Skeletal muscle cell (primary cell): Measurements from ENCODE around the gene TENM3.
A peak's percentile ranks its signal among the peaks of the same experiment; 100 is the strongest.

ENCODE experiments used
- DNase-seq: peaks from one replicate; pipeline ENCODE4 v3.0.0-alpha.2; 2010; ENCODE audit warnings: low read depth
- H3K4me3 ChIP-seq: 2 replicates; pipeline ENCODE4 v1.5.1; 2011; ENCODE audit warnings: low read depth, mild to moderate bottlenecking, control low read depth, low read length, moderate library complexity

TENM3 gene

DNA sequence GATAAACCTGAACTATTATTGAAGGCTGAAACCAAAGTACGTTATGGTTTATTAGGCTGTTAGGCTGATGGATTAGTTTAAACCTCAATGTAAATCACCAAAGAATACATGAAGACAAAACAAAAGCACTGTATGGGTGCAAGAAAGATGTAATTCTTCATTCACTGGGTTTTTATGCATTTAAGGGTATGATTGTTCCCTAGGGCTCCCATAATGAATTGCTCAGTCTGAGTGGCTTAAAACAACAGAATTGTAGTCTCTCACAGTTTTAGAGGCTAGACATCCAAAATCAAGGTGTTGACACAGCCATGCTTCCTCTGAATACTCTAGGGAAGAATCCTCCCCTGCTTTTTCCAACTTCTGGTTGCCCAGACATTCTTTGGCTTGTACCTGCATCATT lies 222.8 kb downstream of the TENM3 start:
- no peak overlapping the region for H3K4me3 ChIP-seq
- no peak for DNase-seq

DNA sequence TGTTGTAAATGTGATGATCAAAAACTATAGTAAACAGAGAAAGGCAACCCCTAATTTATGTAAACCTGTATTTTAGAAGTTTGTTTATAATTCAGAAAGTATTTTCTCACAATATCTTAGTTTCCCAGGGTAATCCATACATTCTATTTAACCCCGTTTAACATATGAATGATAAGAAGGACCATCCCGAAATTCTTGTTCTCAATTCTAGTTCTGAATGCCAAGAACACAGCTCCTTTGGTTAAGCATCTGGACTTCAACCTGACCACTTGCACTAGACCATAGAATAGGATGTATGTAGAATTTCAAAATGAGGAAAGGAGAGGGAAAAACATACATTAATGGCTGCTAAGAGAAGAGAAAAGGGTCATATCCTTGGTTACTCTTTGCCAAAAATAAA lies 227.0 kb downstream of the TENM3 start:
- DNase-seq, result no peak

DNA sequence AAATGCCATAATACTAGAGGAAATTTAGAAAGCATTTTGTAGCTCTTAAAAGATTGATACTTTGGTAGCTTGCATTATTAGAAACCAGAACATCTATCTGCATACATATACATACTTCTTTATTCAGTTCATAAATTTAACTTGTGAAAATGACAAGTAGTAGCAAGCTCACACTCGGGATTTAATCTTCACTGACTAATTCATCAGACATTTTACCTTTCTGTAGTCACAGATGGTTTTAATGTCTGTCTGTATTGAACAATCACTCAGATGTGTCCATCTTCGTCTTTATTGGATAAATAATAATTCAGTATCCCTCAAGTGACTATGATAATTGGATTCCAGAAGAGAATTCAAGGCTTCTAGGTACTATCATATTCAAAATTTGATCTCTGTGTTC lies 232.3 kb downstream of the TENM3 start:
- no peak for DNase-seq
- no peak overlapping the region for H3K4me3 ChIP-seq

More for the DNA sequence above, 227.0 kb downstream of the TENM3 start:
- H3K4me3 ChIP-seq, result no peak overlapping the region

DNA sequence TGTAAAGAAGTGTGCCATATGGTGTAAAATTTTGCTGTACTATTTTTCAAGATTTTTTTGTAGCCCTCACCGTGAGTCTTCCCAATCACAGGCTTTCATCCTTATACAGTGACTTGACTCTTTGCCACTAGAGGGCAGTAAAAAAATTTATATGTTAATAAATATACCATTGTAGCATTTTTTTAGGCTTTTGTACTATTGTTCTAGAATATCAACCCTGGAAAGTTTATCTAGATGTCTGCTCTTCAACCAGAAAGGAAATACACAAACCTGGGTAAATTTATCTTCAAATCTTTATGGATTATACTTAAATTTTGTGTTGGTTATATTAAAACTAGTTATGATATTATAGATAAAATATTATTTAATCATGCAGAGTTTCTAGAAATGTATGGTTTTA lies 235.3 kb downstream of the TENM3 start:
- H3K4me3 ChIP-seq, result no peak overlapping the region

DNA sequence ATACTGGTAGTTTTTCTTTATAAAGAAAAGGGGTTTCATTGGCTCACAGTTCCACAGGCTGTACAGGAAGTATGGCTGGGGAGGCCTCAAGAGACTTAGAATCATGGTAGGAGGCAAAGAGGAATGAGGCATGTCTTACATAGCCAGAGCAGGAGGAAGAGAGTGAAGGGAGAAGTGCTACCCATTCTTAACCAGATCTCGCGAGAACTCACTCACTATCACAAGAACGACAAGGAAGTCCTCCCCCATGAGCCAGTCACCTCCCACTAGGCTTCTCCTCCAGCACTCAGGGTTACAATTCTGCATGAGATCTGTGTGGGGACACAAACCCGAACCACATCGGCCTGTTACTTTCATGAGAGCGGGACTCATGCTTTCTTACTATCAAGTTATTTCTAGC lies 240.5 kb downstream of the TENM3 start:
- no peak overlapping the region for H3K4me3 ChIP-seq
- DNase-seq, result no peak

More for the DNA sequence above, 235.3 kb downstream of the TENM3 start:
- DNase-seq, result no peak

DNA sequence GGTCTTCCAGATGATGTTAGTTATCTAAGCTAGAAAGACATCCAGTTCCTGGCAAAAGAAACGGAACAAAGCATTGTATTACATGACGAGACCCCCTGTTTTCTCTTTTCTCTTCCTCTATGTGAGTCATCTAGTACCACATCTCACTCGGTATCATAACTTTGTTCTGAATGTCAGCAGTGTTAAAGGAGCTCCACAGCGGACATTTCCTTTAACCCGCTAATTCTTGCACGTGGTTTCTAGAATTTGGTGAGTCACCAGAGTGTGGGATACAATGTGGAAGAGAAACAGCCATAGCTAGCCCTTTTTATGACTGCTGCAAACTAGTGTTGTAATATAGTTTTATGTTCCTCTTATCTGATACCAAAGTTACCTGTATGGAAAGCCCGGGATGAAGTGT lies 243.7 kb downstream of the TENM3 start:
- no peak overlapping the region for H3K4me3 ChIP-seq
- no peak for DNase-seq

DNA sequence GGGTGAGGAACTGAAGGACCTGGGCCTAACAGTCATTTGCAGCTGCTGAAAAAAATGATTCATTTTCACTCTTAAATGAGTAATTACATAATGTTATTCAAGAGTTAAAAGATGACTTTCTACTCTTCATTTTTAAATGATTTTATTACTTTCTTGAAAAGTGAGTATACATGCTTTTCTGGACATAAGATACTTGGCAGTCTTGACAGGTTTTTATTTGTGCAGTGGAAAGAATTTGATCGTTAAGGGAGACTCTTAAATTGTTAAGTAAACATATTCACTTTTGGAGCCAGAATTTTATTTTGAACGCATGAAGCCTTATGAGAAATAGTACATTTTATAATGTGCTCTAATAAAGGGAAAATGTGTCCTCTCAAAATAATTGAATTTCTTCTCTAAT lies 245.7 kb downstream of the TENM3 start:
- no peak for DNase-seq
- no peak overlapping the region for H3K4me3 ChIP-seq

DNA sequence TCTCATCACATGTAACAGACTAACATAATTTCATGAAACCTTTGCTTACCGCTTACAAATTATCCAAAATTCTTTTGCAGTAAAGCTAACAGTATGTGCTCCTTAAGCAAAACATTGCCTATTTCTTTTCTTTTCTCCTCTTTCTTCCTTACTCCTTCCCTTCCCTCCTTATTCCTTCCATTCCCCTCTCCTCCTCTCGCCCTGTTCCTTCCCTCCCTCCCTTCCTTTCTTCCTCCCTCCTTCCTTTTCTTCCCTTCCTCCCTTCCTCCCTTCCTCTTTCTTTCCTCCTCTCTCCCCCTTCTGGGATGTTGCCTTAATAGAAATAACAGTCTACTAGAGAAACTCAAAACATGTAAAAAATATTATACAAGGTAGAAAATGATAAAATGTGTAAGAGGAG lies 246.4 kb downstream of the TENM3 start:
- no peak for DNase-seq
- no peak overlapping the region for H3K4me3 ChIP-seq

DNA sequence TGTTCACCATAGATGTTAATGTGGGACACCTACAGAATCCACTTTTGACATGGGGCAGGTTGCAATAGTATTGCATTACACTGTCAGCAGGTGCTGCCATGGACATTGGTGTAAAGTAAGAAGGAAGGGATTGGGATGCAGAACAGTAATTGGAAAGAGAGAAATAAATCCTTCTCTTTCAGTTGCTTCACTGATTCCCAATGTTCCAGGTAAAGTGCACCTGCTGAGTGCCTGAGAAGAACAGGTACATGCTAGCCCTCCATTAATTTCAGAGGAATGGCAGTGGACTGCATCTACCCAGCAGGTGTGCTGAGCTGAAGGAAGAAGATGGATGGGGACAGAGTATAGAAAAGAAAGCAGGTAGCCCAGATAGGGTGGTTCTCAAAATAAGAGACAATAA lies 248.5 kb downstream of the TENM3 start:
- DNase-seq, result no peak
- peak overlapping the region; percentile 4 for H3K4me3 ChIP-seq

DNA sequence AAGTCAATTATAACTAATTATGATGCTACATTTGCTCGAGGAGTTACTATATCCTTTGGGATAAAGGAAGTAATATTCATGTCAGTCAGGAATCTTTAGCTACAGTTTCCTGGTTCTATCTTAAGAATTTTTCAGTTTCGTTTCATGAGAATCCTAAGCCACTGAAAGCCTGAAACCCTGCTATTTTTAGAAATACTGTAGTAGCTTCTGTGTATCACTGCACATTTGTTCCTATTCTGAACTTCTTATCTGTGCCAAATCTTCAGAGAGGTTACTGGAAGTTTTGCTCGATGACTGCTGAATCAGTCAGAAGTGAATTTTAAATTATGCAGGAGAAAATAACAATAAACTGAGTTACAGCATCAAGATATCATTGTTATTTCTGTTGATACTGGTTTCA lies 249.2 kb downstream of the TENM3 start:
- H3K4me3 ChIP-seq, result peak overlapping the region; percentile 4

DNA sequence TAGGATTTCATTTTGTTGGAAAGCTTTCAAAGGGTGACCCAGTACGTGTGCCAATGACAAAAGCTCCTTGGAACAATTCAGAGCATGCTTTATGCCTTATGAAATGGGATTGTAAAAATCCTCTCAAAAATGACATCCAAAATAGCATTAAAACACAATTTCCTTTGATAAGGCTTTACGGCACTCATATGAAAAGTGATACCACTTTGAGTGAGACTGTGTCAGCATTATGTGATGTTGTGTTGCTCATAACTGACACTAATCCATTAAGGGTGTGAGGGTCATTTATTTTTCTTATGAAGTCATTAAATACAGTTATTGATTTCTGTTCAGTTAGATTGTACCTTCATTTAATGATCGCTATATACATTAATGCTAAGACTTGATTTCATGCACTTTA lies 250.2 kb downstream of the TENM3 start:
- DNase-seq, result no peak
- H3K4me3 ChIP-seq, result no peak overlapping the region

More for the DNA sequence above, 249.2 kb downstream of the TENM3 start:
- DNase-seq, result peak; percentile 34

DNA sequence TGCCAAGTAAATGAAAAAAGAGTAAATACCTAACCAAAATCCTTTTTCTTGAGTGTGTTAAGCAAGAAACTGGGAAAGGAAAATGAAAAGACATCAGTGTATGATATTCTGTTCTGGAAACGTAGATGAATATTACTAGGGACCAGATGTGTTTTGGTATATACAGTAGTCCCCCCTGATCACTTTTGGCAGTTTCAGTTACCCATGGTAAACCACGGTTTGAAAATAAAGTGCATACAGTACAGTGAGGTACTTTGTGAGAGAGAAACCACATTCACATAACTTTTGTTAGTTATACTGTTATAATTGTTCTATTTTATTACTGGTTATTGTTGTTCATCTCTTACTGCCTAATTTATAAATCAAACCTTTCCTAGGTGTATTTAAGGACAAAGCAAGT lies 250.9 kb downstream of the TENM3 start:
- no peak for DNase-seq
- no peak overlapping the region for H3K4me3 ChIP-seq

DNA sequence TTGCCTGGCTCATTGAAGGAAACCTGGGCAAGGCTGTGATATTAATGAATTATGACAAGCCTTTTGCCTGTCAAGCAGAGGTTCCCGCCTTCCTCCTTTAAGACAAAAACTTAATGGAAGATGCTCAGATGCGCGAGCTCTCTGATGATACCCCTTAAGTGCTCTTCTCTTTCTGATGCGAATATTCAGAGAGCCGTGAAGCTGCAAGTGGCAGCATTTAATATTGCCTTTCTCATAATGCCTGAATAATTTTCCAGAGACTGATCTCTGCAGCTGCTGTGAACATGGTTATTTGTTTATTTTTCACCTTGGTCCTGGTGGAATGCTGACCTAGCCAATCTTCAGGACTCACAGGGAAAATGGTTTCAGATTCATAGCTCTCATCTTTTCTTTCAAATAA lies 251.8 kb downstream of the TENM3 start:
- DNase-seq, result no peak

DNA sequence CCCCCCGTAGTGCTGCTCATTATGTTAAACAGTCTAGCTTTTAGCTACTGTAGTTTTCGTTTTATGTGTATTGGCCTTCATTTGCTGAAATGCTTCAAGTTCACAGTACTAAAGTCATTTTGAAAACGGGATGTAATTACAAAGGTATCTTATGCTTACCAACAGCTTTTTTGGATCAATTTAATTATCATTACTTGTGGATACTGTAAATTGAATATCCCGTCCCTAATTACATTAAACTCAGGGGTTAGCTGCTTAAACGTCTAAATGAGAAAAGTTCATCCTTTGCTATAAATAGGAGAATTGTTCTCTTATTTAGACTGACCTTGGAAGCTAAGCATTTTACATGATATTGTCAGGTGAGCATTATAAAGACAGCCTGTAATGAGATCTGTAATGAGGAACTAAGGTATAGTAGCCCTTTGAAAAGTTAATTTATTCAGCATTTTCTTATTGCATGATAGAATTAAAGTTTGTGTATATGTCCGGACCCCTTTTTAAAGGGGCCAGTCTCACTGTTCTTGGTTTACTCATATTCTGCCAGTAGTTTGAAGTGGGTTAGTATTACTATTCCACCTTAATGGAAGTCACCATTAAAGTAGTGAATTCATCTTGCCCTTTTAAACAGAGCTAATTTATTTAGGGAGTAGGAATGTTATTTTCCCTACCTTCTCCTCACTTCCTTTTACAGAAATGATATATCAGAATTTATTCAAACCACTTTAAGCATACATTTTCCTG lies 252.6 kb downstream of the TENM3 start:
- no peak overlapping the region for H3K4me3 ChIP-seq
- no peak for DNase-seq

More for the DNA sequence above, 251.8 kb downstream of the TENM3 start:
- H3K4me3 ChIP-seq, result no peak overlapping the region

DNA sequence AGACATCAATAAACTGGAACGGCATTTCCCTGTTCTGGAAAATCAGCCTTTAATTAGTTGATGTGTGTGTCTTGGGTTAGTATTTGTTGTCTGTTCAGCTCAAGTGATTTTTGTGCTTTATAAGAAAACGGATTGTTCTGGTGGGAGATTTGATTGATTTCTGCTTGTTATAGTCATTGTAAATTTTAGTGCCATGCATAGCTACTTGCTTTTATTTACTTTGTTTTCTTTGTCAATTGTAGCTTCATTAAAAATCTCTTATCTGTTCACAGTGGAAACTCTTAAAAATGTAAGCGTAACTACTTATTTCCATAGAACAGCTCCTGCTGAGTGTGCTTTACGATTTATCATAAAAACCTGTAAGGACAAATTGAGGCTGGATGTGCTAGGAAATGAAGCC lies 253.2 kb downstream of the TENM3 start:
- no peak overlapping the region for H3K4me3 ChIP-seq
- DNase-seq, result no peak

DNA sequence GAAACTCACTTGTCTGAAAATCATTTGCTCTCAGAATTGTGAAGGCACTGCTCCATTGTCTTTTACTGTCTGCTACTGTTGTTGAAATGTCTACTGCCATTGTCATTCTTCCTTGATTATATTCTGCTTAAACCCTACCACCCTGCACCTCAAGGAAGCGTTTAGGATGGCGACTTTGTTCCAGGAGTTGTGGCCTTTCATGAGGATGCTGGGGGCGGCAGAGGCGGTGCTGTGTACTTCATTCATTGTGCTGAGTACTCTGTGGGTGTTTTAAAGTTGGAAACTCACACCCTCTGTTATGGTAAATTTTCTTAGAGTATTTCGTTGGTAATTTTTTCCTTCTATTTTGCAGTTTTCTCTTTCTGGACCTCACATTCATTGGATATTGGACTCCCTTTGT lies 258.9 kb downstream of the TENM3 start:
- DNase-seq, result no peak
- H3K4me3 ChIP-seq, result no peak overlapping the region

DNA sequence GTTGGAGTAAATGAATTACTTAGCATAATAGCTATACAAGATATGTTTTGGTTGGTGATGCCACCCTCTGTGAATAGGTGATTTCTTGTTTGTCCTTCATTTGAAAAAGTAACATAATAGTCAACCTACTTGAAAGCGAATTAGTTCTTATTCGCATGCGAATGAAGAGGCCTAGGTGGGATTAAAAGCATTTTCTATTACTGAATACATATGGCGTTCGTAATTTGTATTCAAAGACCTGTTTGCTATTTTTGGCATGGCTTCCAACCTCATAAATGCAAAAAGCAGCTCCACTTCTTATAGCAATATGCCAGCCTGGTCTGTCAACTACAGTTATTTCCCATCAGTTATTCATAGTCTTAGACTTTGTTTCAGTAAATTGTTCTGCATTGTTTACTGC lies 261.3 kb downstream of the TENM3 start:
- no peak overlapping the region for H3K4me3 ChIP-seq

DNA sequence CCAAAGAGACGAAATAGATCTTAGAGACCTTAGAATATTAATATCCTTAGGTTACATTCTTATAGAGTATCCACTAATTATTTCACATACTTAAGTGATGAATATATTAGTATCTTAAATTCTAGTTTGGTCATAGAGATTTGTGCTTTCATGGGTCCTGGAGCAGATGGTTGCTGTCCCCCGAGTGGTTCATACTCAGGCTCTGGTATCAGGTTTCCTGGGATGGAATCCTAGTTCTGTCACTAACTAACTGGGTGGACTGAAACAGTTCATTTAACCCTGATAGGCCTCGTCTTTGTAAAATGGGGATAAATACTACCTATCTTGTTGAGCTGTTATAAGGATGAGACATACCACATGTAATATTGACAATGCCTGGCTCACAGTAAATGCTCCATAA lies 264.6 kb downstream of the TENM3 start:
- no peak overlapping the region for H3K4me3 ChIP-seq
- no peak for DNase-seq

More for the DNA sequence above, 261.3 kb downstream of the TENM3 start:
- DNase-seq, result no peak

DNA sequence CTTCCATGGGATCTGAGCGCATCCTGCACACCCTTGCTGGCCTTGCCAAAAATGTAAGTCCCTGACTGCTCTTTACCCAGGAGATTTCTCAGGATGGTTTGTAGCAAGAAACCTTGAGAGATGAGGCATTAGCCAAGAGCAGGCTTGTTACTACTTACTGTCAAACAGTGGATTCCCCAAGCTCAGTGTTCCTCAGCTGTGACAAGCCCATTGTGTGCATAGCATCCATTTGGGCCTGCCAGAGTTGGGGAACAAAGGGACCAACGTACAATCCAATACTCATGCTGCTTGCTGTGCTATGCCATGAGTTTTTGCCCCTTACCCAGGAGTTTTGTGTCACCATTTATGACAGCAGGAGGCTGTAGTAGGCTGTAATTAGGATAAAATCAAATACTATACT lies 267.6 kb downstream of the TENM3 start:
- DNase-seq, result no peak
- H3K4me3 ChIP-seq, result no peak overlapping the region

DNA sequence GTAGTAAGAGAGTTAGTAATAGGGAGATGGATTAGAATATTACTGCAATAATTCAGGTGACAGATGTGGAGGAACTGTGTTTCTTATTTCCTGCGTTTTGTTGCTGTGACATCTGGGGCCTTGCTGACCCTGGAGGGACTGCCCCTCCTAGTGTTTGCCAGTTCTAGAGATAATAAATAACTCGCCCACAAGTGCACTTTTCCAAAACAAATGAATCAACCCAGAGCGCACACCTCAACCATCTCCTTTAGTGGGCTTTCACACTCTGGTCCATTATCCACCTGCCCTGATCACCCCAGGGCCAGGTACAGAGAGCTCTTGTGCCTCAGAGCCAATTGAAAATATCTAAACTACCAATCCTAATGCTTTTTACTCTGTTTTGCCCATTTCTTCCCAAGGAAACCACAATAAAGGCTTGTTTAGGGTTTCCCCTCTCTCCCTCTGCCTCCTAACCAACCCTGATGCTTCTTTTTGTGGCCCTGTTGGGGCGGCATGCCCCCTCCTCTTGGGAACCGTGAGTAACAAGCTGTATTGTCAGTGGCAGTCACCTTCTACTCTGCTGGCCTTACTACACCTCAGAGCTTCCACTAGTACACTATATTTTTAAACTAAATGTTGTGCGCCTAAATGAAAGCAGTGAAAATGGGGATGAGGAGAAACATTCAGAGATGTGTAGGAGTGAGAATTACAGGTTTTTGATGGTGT lies 270.5 kb downstream of the TENM3 start:
- no peak overlapping the region for H3K4me3 ChIP-seq

DNA sequence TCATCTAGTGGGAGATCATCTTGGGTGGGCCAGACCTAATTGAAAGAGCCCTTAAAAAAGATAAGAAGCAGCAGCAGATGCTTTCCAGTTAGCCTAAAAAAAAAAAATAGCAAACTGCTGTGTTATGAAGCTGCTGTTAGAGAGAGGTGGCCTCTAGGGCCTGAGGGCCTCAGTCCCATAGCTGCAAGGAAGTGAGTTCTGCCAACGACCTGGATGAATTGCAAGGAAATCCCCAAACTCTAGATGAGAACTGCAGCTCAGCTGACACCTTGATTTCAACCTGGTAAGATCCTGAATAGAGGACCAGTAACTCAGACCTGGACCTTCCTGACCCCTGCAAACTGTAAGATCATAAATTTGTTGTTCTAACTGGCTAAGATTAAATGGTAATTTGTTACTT lies 275.2 kb downstream of the TENM3 start:
- no peak overlapping the region for H3K4me3 ChIP-seq
- DNase-seq, result no peak

More for the DNA sequence above, 270.5 kb downstream of the TENM3 start:
- DNase-seq, result no peak
